Measurements from ENCODE around the gene GJA4. TPM values are rescaled to one million over a fixed set of nuclear protein-coding genes. Genes with fewer than 3 reads are reported as not detected.
"Not testable (repeated sequence)": the region's sequence is repeated elsewhere in the genome, so short reads cannot be mapped to it uniquely, and the experiment has no call there.

GJA4 gene
- total RNA-seq, 2 donors from 2014 or later: 2.3 to 3.5 TPM

DNA sequence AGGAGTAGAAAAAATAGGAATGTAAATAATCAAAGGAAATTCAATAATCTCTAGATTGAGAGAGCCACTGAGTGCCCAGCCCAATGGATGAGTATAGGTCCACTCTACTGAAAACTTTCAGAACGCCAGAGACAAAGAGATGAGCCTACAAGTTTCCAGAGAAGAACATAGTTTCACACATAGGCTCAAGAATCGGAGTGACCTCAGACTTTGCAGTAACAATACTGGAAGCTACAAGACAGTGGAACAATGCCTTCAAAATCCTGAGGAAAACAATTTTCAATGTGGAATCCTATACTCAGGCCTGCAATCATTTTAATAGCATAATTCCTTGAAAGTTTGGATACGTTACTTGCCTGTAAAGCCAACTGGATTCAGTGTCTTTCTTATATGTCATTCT is 11.0 kb downstream of the GJA4 start:
- Histone ChIP-seq H3K4me3 (no peak overlapping the region), H3K9ac (ENCODE audit: low read depth in 2 of 2, low read length in 2 of 2) (no peak overlapping the region), H3K27ac (no peak overlapping the region), H3K9me3 (no peaks in the 10 kb centered on the region), H3K4me1 (no peaks in the 10 kb centered on the region), H3K27me3 (no peaks in the 10 kb centered on the region), H3K36me3 (no peaks in the 10 kb centered on the region)
- intact Hi-C loops (cut with DNase I): no loop called here
- TF ChIP-seq, protein P1, sequence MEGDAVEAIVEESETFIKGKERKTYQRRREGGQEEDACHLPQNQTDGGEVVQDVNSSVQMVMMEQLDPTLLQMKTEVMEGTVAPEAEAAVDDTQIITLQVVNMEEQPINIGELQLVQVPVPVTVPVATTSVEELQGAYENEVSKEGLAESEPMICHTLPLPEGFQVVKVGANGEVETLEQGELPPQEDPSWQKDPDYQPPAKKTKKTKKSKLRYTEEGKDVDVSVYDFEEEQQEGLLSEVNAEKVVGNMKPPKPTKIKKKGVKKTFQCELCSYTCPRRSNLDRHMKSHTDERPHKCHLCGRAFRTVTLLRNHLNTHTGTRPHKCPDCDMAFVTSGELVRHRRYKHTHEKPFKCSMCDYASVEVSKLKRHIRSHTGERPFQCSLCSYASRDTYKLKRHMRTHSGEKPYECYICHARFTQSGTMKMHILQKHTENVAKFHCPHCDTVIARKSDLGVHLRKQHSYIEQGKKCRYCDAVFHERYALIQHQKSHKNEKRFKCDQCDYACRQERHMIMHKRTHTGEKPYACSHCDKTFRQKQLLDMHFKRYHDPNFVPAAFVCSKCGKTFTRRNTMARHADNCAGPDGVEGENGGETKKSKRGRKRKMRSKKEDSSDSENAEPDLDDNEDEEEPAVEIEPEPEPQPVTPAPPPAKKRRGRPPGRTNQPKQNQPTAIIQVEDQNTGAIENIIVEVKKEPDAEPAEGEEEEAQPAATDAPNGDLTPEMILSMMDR (IDR thresholded peaks at IDR 0.05): no peak
- no peak for DNase-seq

DNA sequence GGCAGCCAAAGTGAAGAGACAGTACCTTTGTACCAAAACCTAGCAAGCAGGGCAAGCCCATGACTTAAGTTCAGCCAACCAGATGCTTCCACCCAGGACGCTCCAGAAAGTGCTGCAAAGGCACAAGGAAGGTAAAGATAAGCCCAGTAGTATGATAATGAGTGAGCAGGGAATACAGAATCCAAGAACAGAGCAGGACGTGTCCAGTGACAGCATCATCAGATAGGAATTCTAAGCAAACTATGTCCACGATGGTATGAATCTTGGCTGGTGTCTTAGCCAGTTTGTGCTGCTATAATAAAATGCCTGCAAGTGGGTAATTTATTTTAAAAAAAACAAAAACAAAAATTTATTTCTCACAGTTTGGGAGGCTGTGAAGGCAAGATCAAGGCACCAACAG is 13.6 kb downstream of the GJA4 start:
- TF ChIP-seq, protein P1 (IDR thresholded peaks at IDR 0.05): no peak
- no peak for DNase-seq
- H3K9ac ChIP-seq (ENCODE audit: low read depth in 2 of 2, low read length in 2 of 2): no peak overlapping the region
- no peak overlapping the region for H3K4me3 ChIP-seq
- no peaks in the 10 kb centered on the region for H3K9me3 ChIP-seq
- intact Hi-C loops (cut with DNase I): no loop called here
- no peaks in the 10 kb centered on the region for H3K36me3 ChIP-seq
- no peaks in the 10 kb centered on the region for H3K4me1 ChIP-seq
- H3K27me3 ChIP-seq: no peaks in the 10 kb centered on the region
- no peak overlapping the region for H3K27ac ChIP-seq

DNA sequence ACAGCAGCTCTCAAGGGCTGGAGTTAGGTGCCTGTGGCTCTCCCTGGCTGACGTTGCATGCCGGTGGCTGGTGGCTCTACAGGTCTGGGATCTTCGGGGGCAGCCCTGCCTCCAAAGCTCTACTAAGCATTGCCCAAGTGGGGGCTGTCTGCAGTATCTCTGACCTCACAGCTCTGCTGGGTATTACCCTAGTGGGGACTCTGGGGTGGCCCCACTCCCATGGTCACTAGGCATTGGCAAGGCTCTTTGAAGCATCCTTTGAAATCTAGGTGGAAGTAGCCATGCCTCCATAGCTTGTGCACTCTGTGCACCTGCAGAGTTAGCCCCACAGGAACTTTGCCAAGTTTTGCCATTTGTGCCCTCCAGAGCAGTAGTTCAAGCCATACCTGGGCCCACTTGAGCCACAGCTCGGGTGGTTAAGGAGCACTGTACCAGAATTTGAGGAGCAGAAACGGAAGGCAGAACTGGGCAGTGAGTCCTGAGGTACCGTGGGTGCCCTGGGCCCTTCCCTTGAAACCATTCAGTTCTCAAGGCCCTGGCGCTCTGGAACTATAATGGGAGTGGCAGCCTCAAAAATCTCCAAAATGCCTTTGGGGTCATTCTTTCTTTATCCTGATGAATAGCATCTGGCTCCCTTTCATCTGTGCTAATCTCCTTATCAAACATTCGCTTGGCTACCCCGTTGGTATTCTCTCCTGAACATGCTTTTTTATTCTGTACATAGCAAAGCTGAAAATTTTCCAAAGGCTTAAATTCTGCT is 15.4 kb downstream of the GJA4 start:
- DNase-seq: no peak
- Histone ChIP-seq H3K4me1 (no peaks in the 10 kb centered on the region), H3K27ac (no peak overlapping the region), H3K36me3 (no peaks in the 10 kb centered on the region), H3K9me3 (no peaks in the 10 kb centered on the region), H3K9ac (ENCODE audit: low read depth in 2 of 2, low read length in 2 of 2) (no peak overlapping the region), H3K4me3 (no peak overlapping the region), H3K27me3 (no peaks in the 10 kb centered on the region)
- TF ChIP-seq, protein P1 (IDR thresholded peaks at IDR 0.05): no peak
- intact Hi-C loops (cut with DNase I): no loop called here

DNA sequence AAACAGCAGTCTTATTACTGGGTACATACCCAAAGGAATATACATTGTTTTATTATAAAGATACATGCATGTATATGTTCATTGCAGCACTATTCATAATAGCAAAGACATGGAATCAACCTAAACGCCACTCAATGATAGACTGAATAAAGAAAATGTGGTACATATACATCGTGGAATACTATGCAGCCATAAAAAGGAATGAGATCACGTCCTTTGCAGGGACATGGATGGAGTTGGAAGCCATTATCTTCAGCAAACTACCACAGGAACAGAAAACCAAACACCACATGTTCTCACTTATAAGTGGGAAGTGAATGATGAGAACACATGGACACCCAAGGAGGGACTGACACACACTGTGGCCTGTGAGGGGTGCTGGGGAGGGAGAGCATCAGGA is 18.0 kb downstream of the GJA4 start:
- H3K4me3 ChIP-seq; H3K4me1 ChIP-seq; H3K27ac ChIP-seq; DNase-seq; H3K36me3 ChIP-seq; H3K27me3 ChIP-seq; H3K9me3 ChIP-seq; H3K9ac ChIP-seq (ENCODE audit: low read depth in 2 of 2, low read length in 2 of 2); intact Hi-C loops (cut with DNase I): not testable (repeated sequence)

DNA sequence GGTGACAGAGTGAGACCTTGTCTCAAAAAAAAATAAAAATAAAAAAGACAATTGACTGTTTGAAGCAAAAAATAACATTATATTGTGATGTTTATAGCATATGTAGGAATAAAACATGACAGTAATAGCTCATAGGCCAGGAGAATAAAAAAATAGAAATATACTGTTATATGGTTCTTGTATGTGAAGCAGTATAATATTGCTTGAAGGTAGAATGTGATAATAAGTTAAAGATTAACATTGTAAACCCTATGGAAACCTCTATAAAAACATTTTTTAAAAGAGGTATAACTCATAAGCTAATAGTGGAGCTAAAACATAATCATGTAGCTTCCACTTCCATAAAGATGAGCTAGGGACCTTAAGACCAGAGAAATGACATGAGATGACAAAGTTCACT is 23.5 kb downstream of the GJA4 start:
- Histone ChIP-seq H3K27me3 (no peaks in the 10 kb centered on the region), H3K27ac (no peak overlapping the region), H3K36me3 (no peaks in the 10 kb centered on the region), H3K4me1 (no peaks in the 10 kb centered on the region), H3K9me3 (no peaks in the 10 kb centered on the region), H3K9ac (ENCODE audit: low read depth in 2 of 2, low read length in 2 of 2) (no peak overlapping the region), H3K4me3 (no peak overlapping the region)
- DNase-seq: no peak
- intact Hi-C loops (cut with DNase I): no loop called here
- TF ChIP-seq, protein P1 (IDR thresholded peaks at IDR 0.05): no peak

DNA sequence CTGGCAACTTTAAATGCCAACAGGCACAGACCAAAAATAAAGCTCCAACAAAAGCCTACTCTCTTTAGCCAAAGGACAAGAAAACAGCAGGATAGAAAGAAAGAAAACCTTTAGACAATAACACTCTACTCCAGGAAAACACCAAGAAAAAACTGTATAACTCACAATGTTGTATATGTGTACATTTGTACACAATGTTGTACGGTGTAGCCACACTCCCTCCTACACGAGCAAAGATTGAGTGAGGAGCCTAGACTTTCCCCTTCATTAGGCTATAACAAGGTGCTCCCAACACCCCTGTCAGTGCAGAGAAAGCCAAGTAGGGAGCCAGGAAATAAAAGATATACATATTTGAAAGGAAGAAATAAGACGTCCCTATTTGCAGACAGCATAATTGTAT is 24.0 kb downstream of the GJA4 start:
- no peaks in the 10 kb centered on the region for H3K36me3 ChIP-seq
- H3K27me3 ChIP-seq: no peaks in the 10 kb centered on the region
- H3K9ac ChIP-seq (ENCODE audit: low read depth in 2 of 2, low read length in 2 of 2): no peak overlapping the region
- DNase-seq: peak; percentile 7
- intact Hi-C loops (cut with DNase I): no loop called here
- no peak overlapping the region for H3K4me3 ChIP-seq
- H3K27ac ChIP-seq: no peak overlapping the region
- no peaks in the 10 kb centered on the region for H3K4me1 ChIP-seq
- no peaks in the 10 kb centered on the region for H3K9me3 ChIP-seq
- TF ChIP-seq, protein P1 (IDR thresholded peaks at IDR 0.05): no peak

DNA sequence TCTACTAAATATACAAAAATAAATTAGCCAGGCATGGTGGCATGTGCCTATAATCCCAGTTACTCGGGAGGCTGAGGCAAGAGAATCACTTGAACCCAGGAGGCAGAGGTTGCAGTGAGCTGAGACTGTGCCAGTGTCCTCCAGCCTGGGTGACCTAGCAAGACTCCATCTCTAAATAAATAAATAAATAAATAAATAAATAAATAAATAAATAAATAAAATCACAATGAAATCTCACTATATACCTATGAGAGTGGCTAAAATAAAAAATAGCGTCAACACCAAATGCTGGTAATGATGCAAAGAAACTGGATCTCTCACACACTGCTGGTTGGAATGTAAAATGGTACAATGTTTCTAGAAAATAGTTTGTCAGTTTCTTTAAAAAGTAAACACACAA is 26.1 kb downstream of the GJA4 start:
- H3K4me1 ChIP-seq; H3K27me3 ChIP-seq; H3K27ac ChIP-seq; H3K9me3 ChIP-seq; H3K9ac ChIP-seq (ENCODE audit: low read depth in 2 of 2, low read length in 2 of 2); H3K4me3 ChIP-seq; intact Hi-C loops (cut with DNase I); DNase-seq; H3K36me3 ChIP-seq: not testable (repeated sequence)

Data from colonic mucosa (tissue), 4 donors.